ENCODE measurements around the gene DUSP28. TPM values are rescaled to one million over a fixed set of nuclear protein-coding genes. Genes with fewer than 3 reads are reported as not detected.

Gene DUSP28
- total RNA-seq, 1 donor from 2014 or later: 1.5 TPM

GRCh38 chr2:240589850-240590525, 29.8 kb downstream of the DUSP28 start:
- DNase-seq (ENCODE audit: low spot score): no peak
- no peak overlapping the region for H3K4me3 Mint-ChIP-seq (ENCODE audit: unreplicated experiment)
- H3K36me3 Mint-ChIP-seq (ENCODE audit: low read depth, unreplicated experiment): peaks cover 31% of the 10 kb centered on the region
- peaks cover 10% of the 10 kb centered on the region for H3K27me3 Mint-ChIP-seq (ENCODE audit: unreplicated experiment)
- no peak overlapping the region for H3K27ac Mint-ChIP-seq (ENCODE audit: unreplicated experiment)
- no peak for TF ChIP-seq CTCF (IDR thresholded peaks at IDR 0.05; ENCODE audit: unreplicated experiment)
- no peaks in the 10 kb centered on the region for H3K9me3 Mint-ChIP-seq (ENCODE audit: unreplicated experiment)
- peaks cover 18% of the 10 kb centered on the region for H3K4me1 Mint-ChIP-seq (ENCODE audit: unreplicated experiment)

GRCh38 chr2:240590681-240591111, 30.5 kb downstream of the DUSP28 start:
- H3K9me3 Mint-ChIP-seq (ENCODE audit: unreplicated experiment): no peaks in the 10 kb centered on the region
- H3K27me3 Mint-ChIP-seq (ENCODE audit: unreplicated experiment): peaks cover 9% of the 10 kb centered on the region
- no peak for TF ChIP-seq CTCF (IDR thresholded peaks at IDR 0.05; ENCODE audit: unreplicated experiment)
- no peak overlapping the region for H3K27ac Mint-ChIP-seq (ENCODE audit: unreplicated experiment)
- peaks cover 13% of the 10 kb centered on the region for H3K4me1 Mint-ChIP-seq (ENCODE audit: unreplicated experiment)
- no peak overlapping the region for H3K4me3 Mint-ChIP-seq (ENCODE audit: unreplicated experiment)
- H3K36me3 Mint-ChIP-seq (ENCODE audit: low read depth, unreplicated experiment): peaks cover 28% of the 10 kb centered on the region
- DNase-seq (ENCODE audit: low spot score): no peak

- no peak overlapping the region for H3K4me3 Mint-ChIP-seq (ENCODE audit: unreplicated experiment)
- H3K4me1 Mint-ChIP-seq (ENCODE audit: unreplicated experiment): peaks cover 11% of the 10 kb centered on the region
- no peaks in the 10 kb centered on the region for H3K9me3 Mint-ChIP-seq (ENCODE audit: unreplicated experiment)
- H3K27me3 Mint-ChIP-seq (ENCODE audit: unreplicated experiment): peaks cover 7% of the 10 kb centered on the region
- peaks cover 26% of the 10 kb centered on the region for H3K36me3 Mint-ChIP-seq (ENCODE audit: low read depth, unreplicated experiment)
- TF ChIP-seq CTCF (IDR thresholded peaks at IDR 0.05; ENCODE audit: unreplicated experiment): no peak
- H3K27ac Mint-ChIP-seq (ENCODE audit: unreplicated experiment): no peak overlapping the region
- DNase-seq (ENCODE audit: low spot score): no peak
These were observed 31.1 kb downstream of the DUSP28 start for GRCh38 chr2:240591226-240591625.

GRCh38 chr2:240591784-240592183, 31.6 kb downstream of the DUSP28 start:
- Mint-ChIP-seq H3K27ac (ENCODE audit: unreplicated experiment) (no peak overlapping the region), H3K27me3 (ENCODE audit: unreplicated experiment) (peaks cover 7% of the 10 kb centered on the region), H3K4me3 (ENCODE audit: unreplicated experiment) (no peak overlapping the region), H3K9me3 (ENCODE audit: unreplicated experiment) (no peaks in the 10 kb centered on the region), H3K4me1 (ENCODE audit: unreplicated experiment) (peaks cover 11% of the 10 kb centered on the region), H3K36me3 (ENCODE audit: low read depth, unreplicated experiment) (peaks cover 26% of the 10 kb centered on the region)
- DNase-seq (ENCODE audit: low spot score): no peak
- TF ChIP-seq CTCF (IDR thresholded peaks at IDR 0.05; ENCODE audit: unreplicated experiment): no peak

- Mint-ChIP-seq H3K27me3 (ENCODE audit: unreplicated experiment) (peaks cover 6% of the 10 kb centered on the region), H3K4me1 (ENCODE audit: unreplicated experiment) (peaks cover 1% of the 10 kb centered on the region), H3K36me3 (ENCODE audit: low read depth, unreplicated experiment) (peaks cover 21% of the 10 kb centered on the region), H3K4me3 (ENCODE audit: unreplicated experiment) (no peak overlapping the region), H3K27ac (ENCODE audit: unreplicated experiment) (no peak overlapping the region), H3K9me3 (ENCODE audit: unreplicated experiment) (no peaks in the 10 kb centered on the region)
- TF ChIP-seq CTCF (IDR thresholded peaks at IDR 0.05; ENCODE audit: unreplicated experiment): no peak
- DNase-seq (ENCODE audit: low spot score): no peak
These were observed 33.0 kb downstream of the DUSP28 start for GRCh38 chr2:240593026-240593702.
